RCC 7860 (cell line): ENCODE results near the gene KCTD6.
"Not testable (repeated sequence)": the region's sequence is repeated elsewhere in the genome, so short reads cannot be mapped to it uniquely, and the experiment has no call there.

ENCODE experiments used
- DNase-seq: peaks from one replicate; pipeline ENCODE4 v3.0.0-alpha.2; 2015; ENCODE audit warnings: low spot score
- FAIRE-seq: peaks from 2 replicates; lab custom pipeline; 2012; peaks lifted over from hg19 to GRCh38; lab: Jason Lieb, UNC

Gene KCTD6

GRCh38 chr3:58522759-58523425 lies 31.0 kb downstream of the KCTD6 start:
- DNase-seq (no peak), FAIRE-seq (no peak)

- FAIRE-seq (no peak), DNase-seq (no peak)
Observed at GRCh38 chr3:58524326-58524888, 32.5 kb downstream of the KCTD6 start.

DNA sequence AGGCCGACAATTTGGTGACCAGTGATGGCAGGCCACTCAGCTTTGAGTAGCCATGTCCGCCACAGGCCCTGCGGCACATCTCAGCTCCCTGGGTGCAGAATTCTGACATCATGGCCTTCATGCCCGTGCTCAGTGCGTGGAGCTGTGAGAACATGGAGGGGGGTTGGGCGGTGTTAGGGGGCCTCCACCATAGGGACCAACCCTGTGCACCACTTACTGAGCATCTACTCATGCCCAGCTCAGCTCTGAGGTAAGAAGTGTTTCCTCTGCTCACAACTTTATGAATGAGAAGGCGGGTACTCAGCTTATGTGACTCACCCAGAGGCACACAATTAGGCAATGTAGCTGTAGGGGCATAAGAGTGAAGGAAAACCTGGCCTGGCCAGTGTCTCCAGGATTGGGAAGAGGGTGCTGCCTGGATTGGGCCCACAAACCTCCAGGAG lies 34.6 kb downstream of the KCTD6 start:
- peak; percentile 68 for DNase-seq
- FAIRE-seq = peak; percentile 61

DNA sequence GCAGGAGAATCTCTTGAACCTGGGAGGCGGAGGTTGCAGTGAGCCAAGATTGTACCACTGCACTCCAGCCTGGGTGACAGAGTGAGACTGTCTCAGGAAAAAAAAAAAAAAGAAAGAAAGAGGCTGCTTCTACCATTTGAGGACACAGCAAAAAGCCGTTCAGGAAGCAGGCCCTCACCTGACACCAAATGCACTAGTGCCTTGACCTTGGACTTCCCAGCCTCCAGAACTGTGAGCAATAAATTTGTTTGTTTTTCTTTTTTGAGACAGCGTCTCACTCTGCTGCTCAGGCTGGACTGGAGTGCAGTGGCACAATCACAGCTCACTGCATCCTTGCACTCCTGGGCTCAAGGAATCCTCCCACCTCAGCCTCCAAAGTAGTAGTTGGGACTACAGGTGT lies 35.5 kb downstream of the KCTD6 start:
- FAIRE-seq = not testable (repeated sequence)

GRCh38 chr3:58528629-58529028 lies 36.7 kb downstream of the KCTD6 start:
- no peak for FAIRE-seq
- DNase-seq = peak; percentile 12

More for the DNA sequence above, 35.5 kb downstream of the KCTD6 start:
- DNase-seq = not testable (repeated sequence)

- FAIRE-seq (no peak), DNase-seq (no peak)
Observed at GRCh38 chr3:58529516-58530353, 37.8 kb downstream of the KCTD6 start.

DNA sequence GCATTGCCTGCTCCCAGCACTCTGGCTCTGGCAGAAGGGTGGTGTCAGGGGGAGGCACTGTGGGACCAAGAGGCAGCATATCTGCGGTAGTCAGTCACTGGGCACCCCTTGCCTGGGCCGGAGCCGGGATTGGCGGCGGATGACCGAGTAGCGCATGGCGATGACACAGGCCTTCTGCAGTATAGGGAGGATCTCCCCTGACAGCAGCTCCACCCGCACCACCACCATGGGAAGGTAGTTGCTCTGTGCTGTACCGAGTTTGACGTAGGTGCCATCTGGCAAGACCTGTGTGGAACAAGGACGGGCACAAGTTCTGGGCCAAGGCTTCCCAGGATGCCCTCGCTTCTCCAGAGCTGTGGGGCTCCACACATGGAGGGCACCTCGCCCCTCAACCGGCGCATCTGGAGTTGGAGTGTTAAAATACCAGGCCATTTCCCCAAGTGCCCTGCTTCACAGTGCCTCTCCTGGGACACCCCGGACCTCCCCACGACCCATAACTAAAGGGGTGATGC lies 38.5 kb downstream of the KCTD6 start:
- no peak for FAIRE-seq
- DNase-seq = no peak

- DNase-seq (no peak), FAIRE-seq (no peak)
Observed at GRCh38 chr3:58531555-58531954, 39.7 kb downstream of the KCTD6 start.

DNA sequence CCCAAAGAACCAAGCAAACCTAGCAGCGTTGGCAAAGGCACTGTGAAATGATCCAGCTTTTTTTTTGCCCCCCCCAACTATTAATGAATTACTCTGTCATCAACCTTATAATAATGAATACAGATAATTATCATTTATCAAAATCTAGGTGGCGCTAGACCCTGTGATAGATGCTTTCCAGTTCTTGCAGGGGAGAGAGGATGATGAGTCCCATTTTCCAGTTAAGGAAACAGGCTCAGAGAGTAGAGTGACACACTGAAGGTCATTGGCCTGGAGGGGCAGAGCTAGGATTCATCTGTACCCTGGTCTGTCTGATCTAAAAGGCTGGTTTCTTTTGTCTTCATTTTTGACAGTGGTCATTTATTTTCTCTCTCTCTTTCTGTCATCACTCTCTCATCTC lies 40.1 kb downstream of the KCTD6 start:
- no peak for DNase-seq
- FAIRE-seq = no peak

GRCh38 chr3:58532794-58533220 lies 40.9 kb downstream of the KCTD6 start:
- FAIRE-seq = no peak
- peak; percentile 40 for DNase-seq

DNA sequence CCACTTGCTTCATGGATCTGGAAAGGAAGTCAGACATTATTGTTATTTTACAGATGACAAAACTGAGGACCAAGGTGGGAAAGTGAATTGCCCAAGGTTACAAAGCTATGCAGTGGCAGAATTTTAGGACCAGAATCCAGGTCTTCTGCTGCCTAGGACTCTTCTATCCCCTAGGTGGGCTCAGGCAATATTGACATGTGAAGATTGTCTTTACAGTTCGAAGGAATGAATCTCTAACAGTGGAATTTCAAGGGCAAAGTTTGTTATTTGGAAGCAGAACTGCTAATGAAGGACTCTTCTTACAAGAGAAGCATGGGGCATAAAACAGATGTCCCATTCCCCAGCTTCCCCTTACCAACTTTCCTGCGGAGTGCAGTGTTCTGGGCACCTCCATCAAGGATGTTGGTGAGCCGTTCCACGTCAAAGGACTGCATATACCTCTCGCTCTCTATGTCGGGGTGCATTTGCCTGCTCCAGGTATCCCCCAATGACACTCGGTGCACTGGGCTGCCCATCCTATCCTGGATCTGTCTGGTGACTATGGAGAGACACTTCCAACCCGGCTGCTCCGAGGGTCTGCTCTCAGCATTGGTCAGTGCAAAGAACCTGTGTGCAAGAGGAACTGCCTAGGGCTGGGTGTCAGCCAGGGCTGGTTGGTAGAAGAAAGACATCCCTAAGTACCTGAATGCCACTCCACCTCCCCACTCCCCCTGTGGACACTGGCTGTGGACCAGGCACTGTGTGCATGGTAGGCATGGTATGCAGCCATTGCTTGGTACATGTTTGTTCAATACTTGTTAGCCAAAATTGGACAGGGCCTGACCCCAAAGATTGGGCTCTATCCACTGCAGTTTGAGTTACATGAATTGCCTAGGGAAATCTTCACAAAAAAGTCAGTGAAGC lies 42.9 kb downstream of the KCTD6 start:
- DNase-seq = no peak
- no peak for FAIRE-seq

DNA sequence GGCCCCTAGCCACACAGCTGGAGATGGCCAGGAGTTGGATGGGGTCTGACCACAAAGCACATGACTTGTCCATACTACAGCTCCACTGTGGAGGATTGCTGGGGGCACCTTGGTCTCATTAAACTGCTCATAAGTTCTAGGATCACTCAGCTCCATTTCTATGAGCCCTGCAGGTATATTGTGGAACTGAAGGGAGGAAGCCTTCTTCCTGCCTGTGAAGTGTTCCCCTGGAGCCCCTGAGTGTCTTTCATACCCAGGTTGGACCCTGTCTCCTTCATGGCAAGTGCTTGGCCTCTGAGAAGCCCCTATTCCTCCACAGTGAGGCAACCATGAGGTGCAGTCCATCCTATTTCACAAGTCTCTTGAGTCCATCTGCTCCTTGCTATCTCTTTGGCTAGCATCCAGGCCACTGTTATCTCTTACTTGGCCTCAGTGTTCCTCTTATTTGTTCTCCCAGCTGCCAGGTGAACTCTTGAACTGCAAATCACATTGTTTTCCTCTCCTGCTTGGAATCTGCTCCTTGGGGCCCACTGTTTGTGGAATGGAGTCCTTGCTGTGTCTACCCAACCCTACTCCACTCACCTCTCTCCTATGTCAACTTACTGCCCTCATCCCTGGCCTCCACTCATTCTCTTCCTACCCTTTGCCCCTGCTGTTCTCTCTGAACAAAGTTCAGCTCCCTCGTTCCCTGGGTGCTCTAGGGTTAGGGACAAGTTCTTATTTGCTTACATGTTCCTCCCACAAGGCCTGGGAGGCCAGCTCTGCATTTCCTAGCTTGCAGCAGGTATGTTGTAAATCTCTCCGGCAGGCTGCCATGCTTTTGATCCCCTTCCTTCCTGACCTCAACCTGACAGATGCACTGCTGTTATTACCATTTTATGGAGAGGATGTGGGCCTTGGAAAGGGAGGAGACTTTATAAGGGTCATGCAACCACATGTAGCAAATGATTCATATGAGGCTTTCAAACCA lies 43.9 kb downstream of the KCTD6 start:
- DNase-seq (no peak), FAIRE-seq (no peak)

DNA sequence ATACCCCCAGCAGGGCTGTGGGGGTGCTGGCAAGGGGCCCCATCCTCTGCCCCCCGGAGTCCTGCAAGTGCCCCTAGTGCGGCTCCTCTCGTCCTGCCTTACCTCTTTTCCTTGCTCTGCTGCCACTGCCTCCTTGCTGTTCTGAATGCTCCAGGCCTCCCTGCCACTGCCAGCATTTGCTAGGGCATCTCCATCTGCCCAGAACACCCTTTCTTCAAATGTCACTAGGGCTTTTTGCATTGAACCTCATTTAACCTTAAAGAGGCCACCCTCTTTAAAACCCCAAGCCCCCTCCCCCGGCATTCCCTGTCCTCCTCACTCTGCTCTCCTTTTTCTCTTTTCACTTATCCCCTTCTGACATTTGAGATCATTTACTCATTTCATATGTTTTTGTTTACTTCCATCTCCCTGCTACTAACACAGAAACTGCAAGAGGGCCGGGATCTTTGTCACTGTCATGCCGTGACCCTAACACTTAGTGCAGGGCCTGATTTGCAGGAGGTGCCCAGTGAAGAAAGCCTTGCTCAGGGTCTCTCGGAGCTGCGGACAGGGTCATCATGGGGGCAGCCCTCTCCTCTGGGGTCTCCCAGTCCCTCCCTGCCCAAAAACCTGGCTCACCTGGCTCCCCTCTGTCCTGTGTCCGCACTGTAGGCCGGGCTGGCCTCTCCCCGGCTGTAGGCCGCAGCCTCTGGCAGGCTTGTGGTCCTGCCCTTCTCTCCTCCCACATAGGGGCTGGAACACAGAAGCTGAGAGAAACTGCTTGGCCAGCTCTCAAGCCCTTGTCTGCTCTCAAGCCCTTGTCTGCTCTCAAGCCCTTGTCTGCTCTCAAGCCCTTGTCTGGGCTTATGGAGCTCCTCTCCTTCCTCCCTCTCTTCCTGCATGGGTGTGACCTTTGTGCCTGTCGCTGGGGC lies 44.9 kb downstream of the KCTD6 start, which contains the start of gene ACOX2:
ACOX2 (minus strand) TSS at position 690 of the 911 bp plus-strand sequence. CDS start 2,084 bp downstream, outside the sequence.
- DNase-seq (no peak), FAIRE-seq (no peak)

GRCh38 chr3:58537412-58538301 lies 45.8 kb downstream of the KCTD6 start:
- DNase-seq (no peak), FAIRE-seq (no peak)

DNA sequence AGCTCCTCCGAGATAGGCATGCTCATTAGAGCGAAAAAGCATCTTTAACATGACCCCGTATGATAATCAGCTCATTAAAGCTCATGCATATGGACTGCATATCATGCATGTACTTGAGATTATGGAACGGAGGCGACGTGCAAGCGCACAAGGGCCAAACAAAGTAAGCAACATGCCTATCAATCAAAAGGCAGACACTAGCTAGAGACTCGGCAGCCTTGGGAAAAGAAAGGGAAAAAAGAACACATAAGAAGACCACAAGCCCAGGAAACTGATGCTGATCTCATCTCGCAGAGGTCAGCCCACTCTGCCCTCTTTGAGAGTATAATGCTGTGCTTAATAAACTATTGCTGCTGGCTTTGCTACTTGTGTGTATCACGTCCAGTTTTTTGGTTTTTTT lies 47.7 kb downstream of the KCTD6 start:
- no peak for FAIRE-seq
- no peak for DNase-seq

GRCh38 chr3:58540176-58540858 lies 48.4 kb downstream of the KCTD6 start:
- DNase-seq (no peak), FAIRE-seq (no peak)

- FAIRE-seq = no peak
- no peak for DNase-seq
Observed at GRCh38 chr3:58544541-58544940, 52.6 kb downstream of the KCTD6 start.
